Fibroblast of skin of left biceps (primary cell): ENCODE measurements around the gene NACC1.
A peak's percentile ranks its signal among the peaks of the same experiment; 100 is the strongest.
"Not testable (repeated sequence)": the region's sequence is repeated elsewhere in the genome, so short reads cannot be mapped to it uniquely, and the experiment has no call there.

ENCODE experiments used
- DNase-seq, 2 experiments: peaks; one replicate each; pipeline ENCODE4 v3.0.0-alpha.2; 2013; ENCODE audit warnings: low read depth in 2 of 2

The NACC1 gene

GRCh38 chr19:13164343-13165161 lies 46.5 kb downstream of the NACC1 start:
- DNase-seq: no peak

GRCh38 chr19:13165162-13165997 lies 47.3 kb downstream of the NACC1 start:
- DNase-seq: no peak

GRCh38 chr19:13166151-13166550 lies 48.1 kb downstream of the NACC1 start:
- DNase-seq: not testable (repeated sequence)

- no peak for DNase-seq
Measured at GRCh38 chr19:13169769-13170168, 51.7 kb downstream of the NACC1 start.

- no peak for DNase-seq
Measured at GRCh38 chr19:13171146-13171545, 53.1 kb downstream of the NACC1 start.

- DNase-seq: peak in 1 of 2 experiments; percentile 52
Measured at GRCh38 chr19:13172346-13173138, 54.5 kb downstream of the NACC1 start.

GRCh38 chr19:13173139-13173737 lies 55.2 kb downstream of the NACC1 start:
- DNase-seq: no peak

GRCh38 chr19:13176345-13176744 lies 58.3 kb downstream of the NACC1 start:
- no peak for DNase-seq

- DNase-seq: not testable (repeated sequence)
Measured at GRCh38 chr19:13177584-13177983, 59.5 kb downstream of the NACC1 start.

GRCh38 chr19:13178291-13178690 lies 60.2 kb downstream of the NACC1 start:
- not testable (repeated sequence) for DNase-seq

- peak in 1 of 2 experiments; percentile 23 for DNase-seq
Measured at GRCh38 chr19:13181747-13182388, 63.8 kb downstream of the NACC1 start.

- not testable (repeated sequence) for DNase-seq
Measured at GRCh38 chr19:13184926-13185325, 66.9 kb downstream of the NACC1 start.

- DNase-seq: not testable (repeated sequence)
Measured at GRCh38 chr19:13185763-13186657, 67.9 kb downstream of the NACC1 start.

- not testable (repeated sequence) for DNase-seq
Measured at GRCh38 chr19:13186688-13187087, 68.6 kb downstream of the NACC1 start.

- DNase-seq: no peak
Measured at GRCh38 chr19:13187419-13187818, 69.4 kb downstream of the NACC1 start.

GRCh38 chr19:13189600-13189999 lies 71.5 kb downstream of the NACC1 start:
- no peak for DNase-seq
